ENCODE data around the gene MPPED2.

GRCh38 chr11:30477061-30477460 is 109.1 kb downstream of the MPPED2 start:
- TF ChIP-seq FOXM1 (IDR thresholded peaks at IDR 0.05; ENCODE audit: borderline replicate concordance, low read depth) = no peak
- TF ChIP-seq CEBPB (IDR thresholded peaks at IDR 0.05) = no peak
- TF ChIP-seq RAD21 (IDR thresholded peaks at IDR 0.05; ENCODE audit: low read depth) = no peak
- TF ChIP-seq REST (IDR thresholded peaks at IDR 0.05; ENCODE audit: low read depth) = no peak
- no peak for TF ChIP-seq EP300 (IDR thresholded peaks at IDR 0.05; ENCODE audit: borderline replicate concordance)
- TF ChIP-seq MAX (IDR thresholded peaks at IDR 0.05) = no peak

Measured in Ishikawa (cell line).